Endothelial cell of umbilical vein (primary cell): ENCODE data around the gene LSM14A.

ENCODE experiments used
- CTCF ChIP-seq, 2 donors: IDR thresholded peaks; 1 replicate in 1 of 2; 2 replicates in 1 of 2; pipeline ENCODE4 v1.5.1; 2011; ENCODE audit warnings: low read length in 2 of 2, mild to moderate bottlenecking in 2 of 2, moderate library complexity in 2 of 2, control low read depth in 1 of 2, inconsistent platforms in 1 of 2, low read depth in 1 of 2; ENCODE audit not compliant: insufficient read depth in 1 of 2; ENCODE audit errors: extremely low read depth in 1 of 2
- EZH2 ChIP-seq: IDR thresholded peaks from 2 replicates; pipeline ENCODE4 v1.6.1; 2012; ENCODE audit warnings: borderline replicate concordance, low read depth, mild to moderate bottlenecking, moderate library complexity, low read length, inconsistent platforms; ENCODE audit not compliant: severe bottlenecking
- FOS ChIP-seq: IDR thresholded peaks from 2 replicates; pipeline ENCODE4 v1.6.1; 2011; ENCODE audit warnings: mild to moderate bottlenecking, low read length, moderate library complexity, borderline replicate concordance; ENCODE audit not compliant: insufficient read depth
- GATA2 ChIP-seq: IDR thresholded peaks from 2 replicates; pipeline ENCODE4 v1.7.0; 2011; ENCODE audit warnings: low read depth, mild to moderate bottlenecking, moderate library complexity, mixed read lengths, low read length; ENCODE audit not compliant: insufficient read length, insufficient read depth
- JUN ChIP-seq: IDR thresholded peaks from 2 replicates; pipeline ENCODE4 v1.6.1; 2011; ENCODE audit warnings: borderline replicate concordance, low read depth; ENCODE audit not compliant: insufficient read length, insufficient read depth
- MAX ChIP-seq: IDR thresholded peaks from 2 replicates; pipeline ENCODE4 v1.6.1; 2011; ENCODE audit not compliant: insufficient read depth, insufficient read length
- MYC ChIP-seq: IDR thresholded peaks from one replicate; pipeline ENCODE4 v1.6.1; 2011; ENCODE audit warnings: mild to moderate bottlenecking, low read depth, low read length
- POLR2A ChIP-seq: IDR thresholded peaks from 2 replicates; pipeline ENCODE4 v1.6.1; 2012; ENCODE audit warnings: low read depth, mild to moderate bottlenecking, control low read depth, low read length
- POLR2AphosphoS5 ChIP-seq: IDR thresholded peaks from 2 replicates; pipeline ENCODE4 v1.6.1; 2012; ENCODE audit warnings: low read depth, mild to moderate bottlenecking, control low read depth, low read length, moderate library complexity; ENCODE audit not compliant: insufficient read depth

GRCh38 chr19:34180709-34181108 lies 8.4 kb downstream of the LSM14A start:
- TF ChIP-seq CTCF (IDR thresholded peaks at IDR 0.05; ENCODE audit: extremely low read depth in 1 of 2, insufficient read depth in 1 of 2, low read depth in 1 of 2, low read length in 2 of 2) (no peak), POLR2A (no peak), EZH2 (no peak), POLR2AphosphoS5 (no peak), JUN (no peak), MYC (no peak), MAX (no peak), GATA2 (no peak), FOS (no peak)
